ENCODE results near the gene ZNF20.

DNA sequence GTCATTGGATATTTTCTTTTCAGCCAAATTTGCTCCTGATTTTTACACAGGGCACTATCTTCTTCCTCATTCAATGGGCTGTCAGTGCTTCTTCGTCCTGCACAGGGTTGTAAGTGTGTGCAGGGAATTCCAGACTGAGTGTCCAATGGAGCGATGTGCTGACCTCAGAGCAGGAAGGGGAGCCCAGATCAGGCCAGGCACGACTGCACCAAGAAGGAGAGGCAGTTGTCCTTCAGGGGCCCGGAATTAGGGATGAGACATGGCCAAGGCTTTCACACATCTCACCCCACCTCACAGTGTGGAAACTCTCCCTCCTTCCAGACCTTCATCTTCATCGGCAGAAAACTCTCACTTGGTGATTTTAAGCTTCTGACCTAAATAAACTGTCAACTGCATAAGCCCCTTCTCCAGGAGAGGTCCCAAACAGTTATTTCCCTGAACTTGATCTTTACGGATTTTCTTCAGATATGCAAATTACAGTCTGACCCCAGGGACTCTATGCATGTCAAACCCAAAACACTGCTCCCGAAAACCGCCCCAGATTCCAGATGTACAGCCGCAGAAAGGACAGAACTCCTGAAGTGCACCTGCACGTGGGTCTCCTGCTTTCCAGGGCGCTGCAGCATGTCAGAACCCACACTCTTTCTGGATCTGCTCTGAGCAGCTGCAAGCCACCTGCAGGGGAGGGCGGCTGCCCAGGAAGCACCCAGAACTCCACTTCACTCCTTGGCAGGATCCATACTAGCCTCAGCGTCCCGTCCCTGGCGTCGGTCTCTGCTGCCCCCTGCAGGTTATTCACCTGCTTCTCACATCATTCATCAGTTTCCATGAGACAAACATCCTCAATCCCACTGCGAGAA lies 625 bp upstream of the ZNF20 start:
- TF ChIP-seq TARDBP (IDR thresholded peaks at IDR 0.05) (no peak), FOXM1 (IDR thresholded peaks at IDR 0.05; ENCODE audit: borderline replicate concordance) (no peak), FOXA1 (IDR thresholded peaks at IDR 0.05) (no peak), LEF1 (IDR thresholded peaks at IDR 0.05; ENCODE audit: borderline replicate concordance) (no peak)
